ENCODE measurements around the gene EGLN2.
A peak's percentile ranks its signal among the peaks of the same experiment; 100 is the strongest.
"Not testable (repeated sequence)": the region's sequence is repeated elsewhere in the genome, so short reads cannot be mapped to it uniquely, and the experiment has no call there.

Gene EGLN2

GRCh38 chr19:40776932-40777644, 21.9 kb upstream of the EGLN2 start:
- DNase-seq, result peak; percentile 96

DNA sequence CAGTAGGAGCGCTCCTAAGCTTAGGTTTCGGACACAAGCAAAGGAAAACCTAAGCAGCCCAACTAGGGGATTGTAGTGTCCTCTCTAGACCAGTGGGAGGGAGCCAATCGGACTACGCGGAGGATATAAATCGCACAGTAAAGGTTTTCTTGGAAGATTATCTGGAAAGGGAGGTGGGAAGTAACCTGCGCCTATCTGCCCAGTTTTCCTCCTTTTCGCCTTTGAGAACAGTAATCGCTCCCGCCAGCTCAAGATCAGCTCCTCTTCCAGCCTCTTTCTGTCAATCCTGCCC, 21.4 kb upstream of the EGLN2 start:
- no peak for DNase-seq

DNA sequence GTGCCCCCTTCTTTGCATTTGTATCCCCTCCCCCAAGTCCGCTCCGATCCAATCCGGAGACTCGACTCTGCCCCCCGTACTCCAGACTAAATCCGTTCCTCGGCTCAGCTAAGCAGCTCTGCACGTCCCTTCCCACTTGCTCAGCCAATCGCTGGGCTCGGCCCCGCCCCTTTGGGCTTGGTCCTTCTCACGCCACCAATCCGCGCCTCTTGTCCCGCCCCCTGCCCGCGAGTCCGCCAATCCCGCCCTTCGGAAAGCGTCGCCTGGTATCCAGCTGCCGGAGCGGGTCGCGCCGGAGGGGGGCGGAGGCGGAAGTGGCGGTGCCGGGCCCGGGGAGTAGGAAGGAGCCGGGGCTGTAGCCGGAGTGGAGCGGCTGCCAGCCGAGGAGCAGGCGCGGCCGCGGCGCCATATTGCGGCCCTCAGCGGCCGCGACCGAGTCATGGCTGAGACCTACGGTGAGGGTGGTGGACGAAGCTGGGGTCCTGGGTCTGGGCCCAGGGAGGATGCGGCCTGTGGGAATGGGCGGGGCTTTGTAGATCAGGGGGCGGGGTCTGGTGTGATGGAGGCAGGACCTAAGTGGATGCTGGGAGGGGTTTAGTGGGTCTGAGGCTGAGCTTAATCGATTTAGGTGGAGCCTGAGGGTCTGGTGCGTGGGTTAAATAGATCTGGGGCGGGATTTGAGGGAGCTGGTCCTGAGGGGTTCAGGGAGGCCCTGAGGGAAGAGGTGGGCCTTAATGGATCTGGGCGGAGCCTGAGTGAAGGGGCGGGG, 20.9 kb upstream of the EGLN2 start, which contains the start of gene RAB4B:
RAB4B (plus strand) TSS at position 311 of the 769 bp plus-strand sequence; CDS start at position 440, 129 bp downstream.
- peak; percentile 100 for DNase-seq

DNA sequence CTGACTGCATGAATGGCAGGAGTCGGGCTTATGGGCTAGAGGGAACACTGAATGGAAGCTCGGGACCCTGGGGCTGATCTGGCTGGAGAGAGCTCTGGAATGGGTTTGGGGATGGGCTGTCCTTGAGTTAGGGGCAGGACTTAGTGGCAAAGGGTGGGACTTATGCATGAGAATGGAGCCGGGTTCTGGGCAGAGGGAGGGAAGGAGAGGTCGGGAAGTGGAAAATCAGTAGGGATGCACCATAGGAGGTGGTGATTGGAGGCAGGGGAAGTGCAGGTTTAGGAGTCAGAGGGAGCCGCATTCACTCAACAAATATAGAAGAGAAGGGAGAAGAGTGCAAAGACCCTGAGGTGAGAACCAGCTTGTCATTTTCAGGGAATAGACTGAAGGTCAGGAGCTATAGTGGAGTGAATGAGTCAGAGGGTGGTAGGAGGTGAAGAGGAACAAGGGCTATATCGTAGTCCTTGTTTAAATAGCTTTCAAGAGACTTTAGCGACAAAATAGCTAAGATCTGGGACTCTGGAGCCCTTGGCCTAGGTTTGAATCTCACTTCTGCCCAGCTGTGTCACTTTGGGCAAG, 20.2 kb upstream of the EGLN2 start:
- no peak for DNase-seq

DNA sequence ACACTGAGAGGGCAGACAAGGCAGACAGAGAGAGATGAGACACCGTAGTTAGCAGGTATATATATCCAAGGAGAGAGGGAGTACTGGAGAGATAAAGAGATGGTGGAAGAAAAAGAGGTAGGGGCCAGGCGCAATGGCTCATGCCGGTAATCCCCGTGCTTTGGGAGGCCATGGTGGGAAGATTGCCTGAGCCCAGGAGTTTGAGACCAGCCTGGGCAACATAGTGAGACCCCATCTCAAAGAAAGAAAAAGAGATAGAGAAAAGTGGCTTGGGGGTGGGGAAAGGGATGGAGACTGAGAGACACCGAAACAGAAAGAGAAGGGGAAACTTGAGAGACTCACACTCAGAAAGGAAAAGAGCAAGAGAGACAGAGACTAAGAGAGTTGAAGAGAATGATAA, 18.4 kb upstream of the EGLN2 start:
- DNase-seq, result no peak

GRCh38 chr19:40781140-40781539, 17.9 kb upstream of the EGLN2 start:
- DNase-seq, result no peak

DNA sequence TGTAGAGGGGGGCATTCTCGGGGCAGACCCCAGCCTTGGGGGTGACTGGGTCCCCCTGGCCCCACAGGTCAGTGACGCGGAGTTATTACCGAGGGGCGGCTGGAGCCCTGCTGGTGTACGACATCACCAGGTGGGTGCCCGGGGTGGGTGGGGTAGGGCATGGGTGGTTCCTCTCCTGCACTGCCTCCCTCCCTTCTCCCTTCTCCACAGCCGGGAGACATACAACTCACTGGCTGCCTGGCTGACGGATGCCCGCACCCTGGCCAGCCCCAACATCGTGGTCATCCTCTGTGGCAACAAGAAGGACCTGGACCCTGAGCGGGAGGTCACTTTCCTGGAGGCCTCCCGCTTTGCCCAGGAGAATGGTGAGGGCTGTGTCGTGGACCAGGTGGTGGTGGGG, 15.3 kb upstream of the EGLN2 start:
- no peak for DNase-seq

GRCh38 chr19:40784146-40784545, 14.8 kb upstream of the EGLN2 start:
- not testable (repeated sequence) for DNase-seq

DNA sequence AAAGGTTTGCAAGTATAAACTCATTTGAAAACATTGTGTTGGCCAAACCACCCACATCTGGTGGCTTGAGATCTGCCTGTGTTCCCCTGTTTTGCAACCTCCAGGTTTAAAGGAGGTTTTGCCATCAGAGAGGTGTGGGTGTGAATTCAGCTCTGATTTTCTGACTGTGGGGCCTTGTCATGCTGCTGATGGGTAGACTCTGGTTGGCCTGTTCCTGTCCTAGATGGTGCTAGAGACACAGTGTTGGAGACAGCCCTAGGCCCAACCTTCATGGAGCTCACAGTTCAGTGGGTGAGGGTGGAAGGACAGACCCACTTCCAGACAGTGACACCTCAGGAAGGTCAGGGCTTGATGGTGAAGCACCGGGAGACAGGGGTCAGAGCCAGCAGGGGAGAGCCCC, 13.5 kb upstream of the EGLN2 start:
- no peak for DNase-seq

DNA sequence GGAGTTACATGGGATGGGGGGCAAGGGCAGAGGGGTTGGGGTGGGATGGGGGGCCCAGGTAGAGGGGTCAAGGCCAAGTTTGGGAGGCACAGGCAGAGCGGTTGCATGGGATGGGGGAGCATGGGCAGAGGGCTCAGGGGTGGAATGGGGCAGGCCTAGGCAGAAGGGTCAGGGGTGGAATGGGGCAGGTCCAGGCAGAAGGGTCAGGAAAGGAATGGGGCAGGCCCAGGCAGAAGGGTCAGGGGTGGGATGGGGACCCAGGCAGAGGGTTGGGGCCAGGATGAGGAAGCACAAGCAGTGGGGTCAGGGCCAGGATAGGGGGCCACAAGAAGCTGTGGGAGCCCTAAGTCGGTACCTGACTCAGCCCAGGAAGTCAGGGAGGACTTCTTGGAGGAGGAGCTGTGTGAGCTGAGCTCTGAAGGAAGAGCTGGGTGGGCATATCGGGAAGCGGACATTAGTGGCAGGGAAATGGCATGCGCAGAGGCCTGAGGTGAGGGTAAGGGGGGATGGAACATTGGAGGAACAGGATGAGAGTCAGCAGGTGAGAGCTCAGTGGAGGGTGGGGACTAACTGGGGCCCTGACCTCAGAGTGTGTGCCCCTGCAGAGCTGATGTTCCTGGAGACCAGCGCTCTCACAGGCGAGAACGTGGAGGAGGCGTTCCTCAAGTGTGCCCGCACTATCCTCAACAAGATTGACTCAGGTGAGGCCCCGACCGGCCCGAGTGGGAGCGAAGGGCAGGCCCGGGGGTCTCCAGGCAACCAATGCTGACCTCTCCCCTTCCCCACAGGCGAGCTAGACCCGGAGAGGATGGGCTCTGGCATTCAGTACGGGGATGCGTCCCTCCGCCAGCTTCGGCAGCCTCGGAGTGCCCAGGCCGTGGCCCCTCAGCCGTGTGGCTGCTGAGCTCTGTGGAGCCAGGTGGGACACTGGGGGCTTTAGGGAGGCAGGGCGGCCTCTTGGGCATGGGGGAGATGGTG, 12.6 kb upstream of the EGLN2 start:
- DNase-seq, result no peak

- no peak for DNase-seq
Observed at GRCh38 chr19:40791349-40791748, 7.6 kb upstream of the EGLN2 start.

DNA sequence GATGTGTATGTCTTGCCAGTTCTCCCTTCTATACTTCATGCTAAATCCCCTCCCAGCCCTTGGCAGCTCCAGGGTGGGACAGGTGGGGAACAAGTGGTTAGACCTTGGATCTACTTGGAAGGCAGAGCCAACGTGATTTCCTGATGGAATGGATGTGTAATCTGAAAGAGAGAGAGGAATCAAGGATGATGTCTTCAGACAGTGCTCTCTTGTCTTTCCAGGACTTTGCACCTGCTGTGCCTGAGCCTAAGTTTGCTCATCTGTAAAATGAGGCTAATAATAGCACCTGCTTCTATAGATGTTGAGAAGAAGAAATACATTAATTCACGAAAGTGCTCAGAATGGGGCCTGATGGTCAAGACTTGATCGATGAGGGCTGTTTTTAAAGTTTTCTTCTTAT, 7.0 kb upstream of the EGLN2 start:
- DNase-seq, result no peak

DNA sequence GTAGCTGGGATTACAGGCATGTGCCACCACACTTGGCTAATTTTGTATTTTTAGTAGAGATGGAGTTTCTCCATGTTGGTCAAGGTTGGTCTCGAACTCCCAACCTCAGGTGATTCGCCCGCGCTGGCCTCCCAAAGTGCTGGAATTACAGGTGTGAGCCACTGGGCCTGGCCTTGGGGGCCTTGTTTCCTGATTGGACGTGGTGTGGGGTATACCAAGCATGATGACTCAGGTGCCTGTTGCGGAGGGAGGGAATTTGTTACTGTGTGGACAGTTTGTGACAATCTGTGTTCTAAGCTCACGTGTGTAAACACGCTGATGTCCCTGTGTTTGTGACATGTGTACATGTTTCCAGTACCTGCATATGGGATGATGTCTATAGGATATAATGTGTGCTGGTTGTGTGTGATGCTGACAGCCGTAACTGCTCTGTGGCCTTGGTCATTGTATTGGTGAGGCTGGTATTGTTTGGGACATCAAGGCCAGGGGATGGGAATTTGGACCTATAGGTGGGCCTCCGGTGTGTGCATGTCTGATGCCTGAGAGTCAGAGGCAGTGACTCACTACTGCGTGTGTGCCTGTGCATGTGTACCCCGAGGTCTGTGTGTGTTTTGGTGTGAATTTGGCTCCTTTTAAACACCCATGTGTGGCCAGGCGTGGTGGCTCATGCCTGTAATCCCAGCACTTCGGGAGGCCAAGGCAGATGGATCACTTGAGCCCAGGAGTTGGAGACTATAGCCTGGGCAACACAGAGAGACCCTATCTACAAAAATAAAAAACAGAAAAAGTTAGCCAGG, 1.6 kb upstream of the EGLN2 start:
- no peak for DNase-seq

- peak; percentile 85 for DNase-seq
Observed at GRCh38 chr19:40797963-40798682, 868 bp upstream of the EGLN2 start.

DNA sequence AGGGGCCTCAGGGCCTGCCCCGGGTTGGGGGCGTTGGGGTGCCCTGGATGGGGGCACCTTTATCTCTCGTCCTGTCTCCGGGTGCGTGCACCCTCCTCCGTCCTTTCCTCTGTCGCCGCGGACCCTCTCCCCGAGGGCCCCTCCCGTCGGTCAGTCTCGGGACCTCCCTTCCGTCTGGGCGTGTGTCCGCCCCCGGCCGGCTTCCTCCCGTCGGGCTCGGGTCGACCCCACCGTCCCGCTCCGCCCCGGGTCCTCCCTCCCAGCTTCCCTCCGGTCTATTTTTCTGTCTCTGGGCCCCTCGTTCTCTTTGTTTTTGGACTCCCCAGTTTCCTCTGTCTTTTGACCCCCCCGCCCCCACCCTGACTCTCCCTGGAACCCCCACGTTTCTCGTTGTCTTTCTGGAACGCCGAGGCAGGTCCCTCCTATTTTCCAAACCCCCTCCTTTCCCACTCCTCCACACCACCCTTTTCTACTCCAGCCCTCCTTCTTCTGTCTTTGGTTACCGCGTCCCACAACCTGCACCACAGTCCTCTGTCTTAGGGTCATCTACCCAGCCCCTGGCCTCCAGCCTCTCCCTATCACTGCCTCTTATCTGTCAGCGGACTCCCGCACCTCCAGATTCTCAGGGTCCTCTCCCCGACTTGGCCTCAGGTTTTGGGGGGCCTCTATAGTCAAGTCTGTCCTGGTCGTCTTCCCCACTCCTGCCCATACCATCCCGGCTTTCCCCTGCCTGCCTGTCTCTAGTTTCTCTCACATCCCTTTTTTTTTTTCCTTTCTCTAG, 757 bp downstream of the EGLN2 start:
- DNase-seq, result peak; percentile 57

DNA sequence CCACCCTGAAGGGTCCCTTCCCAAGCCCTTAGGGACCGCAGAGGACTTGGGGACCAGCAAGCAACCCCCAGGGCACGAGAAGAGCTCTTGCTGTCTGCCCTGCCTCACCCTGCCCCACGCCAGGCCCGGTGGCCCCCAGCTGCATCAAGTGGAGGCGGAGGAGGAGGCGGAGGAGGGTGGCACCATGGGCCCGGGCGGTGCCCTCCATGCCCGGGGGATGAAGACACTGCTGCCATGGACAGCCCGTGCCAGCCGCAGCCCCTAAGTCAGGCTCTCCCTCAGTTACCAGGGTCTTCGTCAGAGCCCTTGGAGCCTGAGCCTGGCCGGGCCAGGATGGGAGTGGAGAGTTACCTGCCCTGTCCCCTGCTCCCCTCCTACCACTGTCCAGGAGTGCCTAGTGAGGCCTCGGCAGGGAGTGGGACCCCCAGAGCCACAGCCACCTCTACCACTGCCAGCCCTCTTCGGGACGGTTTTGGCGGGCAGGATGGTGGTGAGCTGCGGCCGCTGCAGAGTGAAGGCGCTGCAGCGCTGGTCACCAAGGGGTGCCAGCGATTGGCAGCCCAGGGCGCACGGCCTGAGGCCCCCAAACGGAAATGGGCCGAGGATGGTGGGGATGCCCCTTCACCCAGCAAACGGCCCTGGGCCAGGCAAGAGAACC, 1.5 kb downstream of the EGLN2 start:
- no peak for DNase-seq

GRCh38 chr19:40800997-40801377, 2.0 kb downstream of the EGLN2 start:
- no peak for DNase-seq

- no peak for DNase-seq
Observed at GRCh38 chr19:40801426-40802299, 2.7 kb downstream of the EGLN2 start.
